CD4-positive, alpha-beta T cell treated with Interleukin-4 for 1 hour (primary cell): ENCODE measurements around the gene SLC11A1.
A peak's percentile ranks its signal among the peaks of the same experiment; 100 is the strongest.

Experiments used
- DNase-seq, 2 donors: peaks; one replicate each; pipeline ENCODE4 v3.0.0-alpha.2; 2020 to 2022

SLC11A1 gene

DNA sequence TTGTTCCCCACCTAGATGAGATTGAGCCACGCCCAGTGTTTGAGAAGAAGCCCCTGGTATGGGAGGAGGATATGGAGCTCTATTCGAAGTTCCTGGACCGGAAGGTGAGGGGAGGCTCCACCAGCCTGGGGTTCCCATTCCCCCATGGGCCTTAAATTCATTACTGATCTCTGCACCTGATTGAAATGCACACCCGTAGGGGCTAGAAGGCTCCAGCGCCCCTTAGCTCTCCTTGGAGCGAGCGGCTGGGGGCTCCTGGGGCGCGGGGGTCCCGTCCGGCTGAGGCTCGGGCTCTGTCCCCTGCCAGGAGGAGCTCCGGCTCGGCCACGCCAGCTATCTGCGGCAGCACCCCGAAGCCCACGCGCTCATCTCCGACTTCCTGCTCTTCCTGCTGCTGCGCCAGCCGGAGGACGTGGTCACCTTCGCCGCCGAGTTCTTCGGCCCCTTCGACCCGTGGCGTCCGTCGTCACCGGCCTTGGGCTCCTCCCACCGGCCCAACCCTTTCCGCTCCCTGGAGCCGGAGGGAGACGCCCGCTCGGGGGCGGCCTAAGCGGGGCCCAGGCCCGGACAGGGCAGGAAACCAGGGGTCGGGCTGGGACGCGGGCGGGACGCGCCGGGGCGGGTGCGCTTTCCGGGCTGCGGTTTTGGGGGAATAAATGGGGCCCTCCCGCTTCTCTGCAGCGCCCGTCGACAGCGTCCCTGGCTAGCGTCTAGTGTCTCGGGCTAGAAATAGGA lies 14.5 kb upstream of the SLC11A1 start:
- DNase-seq: peak; percentile 80 to 86

DNA sequence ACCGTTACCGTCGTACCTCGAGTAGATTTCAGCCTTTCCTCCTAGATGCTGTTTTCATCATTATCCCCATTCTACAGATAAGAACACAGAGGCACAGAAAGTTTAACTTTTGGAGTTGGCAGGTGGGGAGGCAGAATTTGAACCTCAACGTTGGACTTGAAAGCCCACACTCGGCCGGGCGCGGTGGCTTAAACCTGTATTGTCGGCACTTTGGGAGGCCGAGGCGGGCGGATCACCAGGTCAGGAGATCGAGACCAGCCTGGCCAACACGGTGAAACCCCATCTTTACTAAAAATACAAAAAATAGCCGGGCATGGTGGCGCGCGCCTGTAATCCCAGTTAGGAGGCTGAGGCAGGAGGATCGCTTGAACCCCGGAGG lies 13.9 kb upstream of the SLC11A1 start:
- no peak for DNase-seq

DNA sequence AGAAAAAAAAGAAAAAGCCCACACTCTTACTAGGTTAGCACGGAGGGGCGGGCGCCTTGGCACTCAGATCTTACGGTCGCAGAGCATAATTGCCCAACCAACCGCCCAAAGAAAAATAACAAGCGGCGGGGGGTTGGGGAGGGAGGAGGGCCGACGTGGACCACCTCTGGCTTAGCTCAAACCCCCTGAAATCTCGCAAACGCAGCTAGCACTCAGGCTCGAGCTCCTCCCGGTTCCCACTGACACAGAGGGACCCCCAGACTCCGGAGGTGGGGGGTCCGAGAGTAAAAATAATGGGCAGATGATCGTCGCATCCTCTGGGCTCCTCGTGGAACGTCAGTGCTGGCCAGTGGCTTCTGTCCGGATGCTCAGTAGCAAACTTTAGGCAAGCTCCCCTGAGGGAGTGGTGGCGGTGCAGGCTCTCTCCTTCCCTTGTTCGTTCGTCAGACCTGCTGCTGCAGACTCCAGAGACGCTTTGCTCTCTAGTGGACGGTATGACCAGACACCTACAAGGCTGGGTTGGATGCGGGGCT lies 13.4 kb upstream of the SLC11A1 start:
- peak in 1 of 2 donors; percentile 43 for DNase-seq

DNA sequence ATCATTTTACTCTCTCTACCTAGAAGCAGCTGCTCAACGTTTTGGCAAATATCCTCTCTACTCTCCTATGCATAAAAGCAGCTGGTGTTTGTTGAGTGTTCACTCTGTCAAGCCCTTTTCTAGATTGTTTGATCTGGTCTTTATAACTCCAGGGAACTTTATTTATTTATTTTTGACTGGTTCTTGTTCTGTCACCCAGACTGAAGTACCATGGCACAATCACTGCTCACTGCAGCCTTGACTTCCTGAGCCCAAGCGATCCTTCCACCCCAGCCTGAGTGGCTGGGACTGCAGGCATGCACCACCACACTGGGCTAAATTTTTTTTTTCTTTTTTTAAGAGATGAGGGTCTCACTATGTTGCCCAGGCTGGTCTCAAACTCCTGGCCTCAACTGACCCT lies 12.7 kb upstream of the SLC11A1 start:
- no peak for DNase-seq

DNA sequence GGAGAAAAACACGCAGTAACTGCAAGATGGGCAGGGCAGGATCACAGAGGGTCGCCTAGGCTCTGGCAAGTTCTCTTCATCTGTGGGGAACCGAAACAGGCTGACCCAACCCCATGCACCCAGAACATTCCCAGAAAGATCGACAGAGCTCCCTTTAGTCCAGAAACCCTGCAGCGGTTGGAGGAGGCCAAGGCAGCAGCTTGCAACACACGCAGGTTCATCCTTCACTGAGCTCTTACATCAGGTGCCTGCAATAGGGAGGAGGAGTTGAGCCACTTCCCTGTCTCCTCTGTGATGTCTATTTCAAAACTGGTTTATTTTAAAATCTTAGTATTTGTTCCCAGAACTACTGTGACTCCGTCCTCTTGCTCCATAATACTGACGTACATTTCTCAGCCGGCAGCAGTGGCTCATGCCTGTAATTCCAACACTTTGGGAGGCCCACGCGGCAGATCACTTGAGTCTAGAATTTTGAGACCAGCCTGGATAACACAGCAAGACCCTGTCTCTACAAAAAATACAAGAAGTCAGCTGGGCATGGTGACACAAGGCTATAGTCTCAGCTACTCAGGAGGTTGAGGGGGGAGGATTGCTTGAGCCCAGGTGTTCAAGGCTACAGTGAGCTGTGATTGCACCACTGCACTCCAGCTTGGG lies 11.5 kb upstream of the SLC11A1 start:
- DNase-seq: peak in 1 of 2 donors; percentile 70

DNA sequence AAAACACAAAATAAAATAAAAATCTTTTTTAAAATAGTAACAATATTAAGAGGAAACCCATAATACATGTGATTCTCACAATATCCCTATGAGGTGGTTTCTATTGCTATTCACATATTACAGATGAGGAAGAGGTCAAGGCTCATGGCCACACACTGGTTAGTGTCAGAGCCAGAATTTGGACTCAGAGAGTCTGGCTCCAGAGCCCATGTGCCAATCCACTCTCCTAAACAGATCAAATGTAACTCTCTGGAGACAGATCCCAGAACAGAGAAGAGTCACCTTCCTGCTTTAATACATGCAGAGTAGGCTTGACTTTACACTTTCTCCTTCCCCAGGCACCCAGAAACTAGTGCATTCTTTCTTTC lies 10.1 kb upstream of the SLC11A1 start:
- no peak for DNase-seq

DNA sequence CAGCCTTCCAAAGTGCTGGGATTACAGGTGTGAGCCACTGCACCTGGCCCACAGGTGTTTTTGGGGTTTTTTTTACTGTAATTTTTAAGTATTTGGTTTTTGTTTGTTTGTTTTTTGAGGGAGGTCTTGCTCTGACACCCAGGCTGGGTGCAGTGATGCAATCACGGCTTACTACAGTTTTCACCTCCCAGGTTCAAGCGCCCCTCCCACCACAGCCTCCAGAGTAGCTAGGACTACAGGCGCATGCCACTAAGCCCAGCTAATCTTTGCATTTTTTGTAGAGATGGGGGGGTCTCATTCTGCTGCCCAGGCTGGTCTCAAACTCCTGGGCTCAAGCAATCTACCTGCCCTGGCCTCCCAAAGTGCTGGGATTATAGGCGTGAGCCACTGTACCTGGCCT lies 7.3 kb upstream of the SLC11A1 start:
- no peak for DNase-seq

DNA sequence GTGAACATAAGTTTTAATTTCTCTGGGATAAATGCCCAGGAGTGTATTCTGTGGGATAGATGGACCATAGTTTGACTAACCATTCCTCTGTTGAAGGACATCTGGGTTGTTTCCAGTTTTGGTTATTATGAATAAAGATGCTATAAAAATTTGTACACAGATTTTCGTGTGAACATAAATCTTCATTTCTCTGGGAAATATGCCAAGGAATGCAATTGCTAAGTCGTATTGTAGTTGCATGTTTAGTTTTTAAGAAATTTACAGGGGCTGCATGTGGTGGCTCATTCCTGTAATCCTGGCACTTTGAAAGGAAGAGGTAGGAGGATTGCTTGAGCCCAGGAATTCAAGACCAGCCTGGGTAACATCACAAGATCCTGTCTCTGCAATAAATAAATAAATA lies 6.9 kb upstream of the SLC11A1 start:
- no peak for DNase-seq

DNA sequence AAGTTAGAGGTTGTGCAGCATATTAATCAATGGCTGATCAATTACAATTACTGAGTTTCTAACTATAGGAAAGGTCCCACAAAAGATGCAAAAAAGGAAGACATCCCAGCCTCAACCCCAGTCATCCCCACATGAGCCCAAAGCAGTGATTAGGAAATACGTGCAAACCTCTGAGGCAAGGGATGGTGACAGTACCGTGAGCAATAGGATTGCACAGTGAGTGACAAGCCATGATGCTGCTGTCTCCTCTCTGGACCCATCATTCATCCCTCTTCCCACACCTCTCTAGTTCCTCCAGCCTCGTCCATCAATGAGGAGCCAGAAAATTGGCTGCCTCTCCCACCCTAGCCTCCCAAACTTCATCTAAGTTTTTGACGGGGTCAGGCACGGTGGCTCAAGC lies 4.0 kb upstream of the SLC11A1 start:
- DNase-seq: peak in 1 of 2 donors; percentile 66

DNA sequence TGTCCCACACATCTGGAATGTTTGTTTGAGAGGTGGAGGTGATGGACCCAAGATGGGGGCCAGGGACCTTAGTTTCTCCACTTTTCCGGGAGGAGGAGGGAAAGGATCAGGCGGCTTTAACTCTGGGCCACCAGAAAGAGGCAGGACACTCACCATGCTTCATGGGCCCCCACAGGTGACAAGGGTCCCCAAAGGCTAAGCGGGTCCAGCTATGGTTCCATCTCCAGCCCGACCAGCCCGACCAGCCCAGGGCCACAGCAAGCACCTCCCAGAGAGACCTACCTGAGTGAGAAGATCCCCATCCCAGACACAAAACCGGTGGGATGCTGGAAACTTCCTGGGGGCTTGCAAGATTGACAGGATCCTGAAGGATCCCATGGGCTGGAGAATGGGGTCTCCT lies 712 bp downstream of the SLC11A1 start:
- no peak for DNase-seq

DNA sequence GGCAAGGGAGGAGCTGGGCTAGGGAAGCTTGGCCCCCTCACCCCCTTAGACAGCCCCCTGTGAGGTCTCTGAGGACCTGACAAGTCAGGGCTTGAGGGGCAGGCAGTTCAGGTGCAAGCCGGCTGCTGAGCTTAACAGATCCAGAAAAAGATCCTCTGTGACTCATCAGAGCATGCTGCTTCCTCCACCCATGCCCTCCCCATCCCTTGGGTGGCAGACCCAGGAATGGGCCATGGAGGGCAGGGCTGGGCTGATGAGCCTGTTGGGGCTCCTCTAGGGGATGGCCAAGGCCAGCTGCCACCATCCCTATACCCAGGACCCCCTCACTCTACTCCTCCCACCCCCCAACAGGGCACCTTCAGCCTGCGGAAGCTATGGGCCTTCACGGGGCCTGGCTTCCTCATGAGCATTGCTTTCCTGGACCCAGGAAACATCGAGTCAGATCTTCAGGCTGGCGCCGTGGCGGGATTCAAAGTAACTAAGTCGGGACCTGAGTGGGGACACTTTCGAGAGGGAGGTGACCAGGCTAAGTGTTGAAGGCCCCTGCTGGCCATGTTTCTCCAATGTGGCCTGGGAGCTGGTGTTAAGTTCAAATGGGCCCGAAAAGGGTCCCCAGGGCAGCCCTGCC lies 1.9 kb downstream of the SLC11A1 start:
- DNase-seq: no peak

DNA sequence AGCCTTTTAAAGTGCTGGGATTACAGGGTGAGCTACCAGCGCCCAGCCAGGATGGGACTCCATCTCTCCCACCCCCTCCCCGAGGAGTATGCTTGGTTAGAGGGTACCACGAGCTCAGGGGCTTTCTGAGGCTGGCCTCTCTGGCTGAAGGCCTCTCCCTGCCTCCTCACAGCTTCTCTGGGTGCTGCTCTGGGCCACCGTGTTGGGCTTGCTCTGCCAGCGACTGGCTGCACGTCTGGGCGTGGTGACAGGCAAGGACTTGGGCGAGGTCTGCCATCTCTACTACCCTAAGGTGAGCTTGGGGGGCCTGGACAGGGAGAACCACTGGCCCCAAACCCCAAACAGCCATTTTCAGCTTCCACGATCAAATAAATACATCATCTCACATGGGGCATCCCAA lies 2.9 kb downstream of the SLC11A1 start:
- no peak for DNase-seq

DNA sequence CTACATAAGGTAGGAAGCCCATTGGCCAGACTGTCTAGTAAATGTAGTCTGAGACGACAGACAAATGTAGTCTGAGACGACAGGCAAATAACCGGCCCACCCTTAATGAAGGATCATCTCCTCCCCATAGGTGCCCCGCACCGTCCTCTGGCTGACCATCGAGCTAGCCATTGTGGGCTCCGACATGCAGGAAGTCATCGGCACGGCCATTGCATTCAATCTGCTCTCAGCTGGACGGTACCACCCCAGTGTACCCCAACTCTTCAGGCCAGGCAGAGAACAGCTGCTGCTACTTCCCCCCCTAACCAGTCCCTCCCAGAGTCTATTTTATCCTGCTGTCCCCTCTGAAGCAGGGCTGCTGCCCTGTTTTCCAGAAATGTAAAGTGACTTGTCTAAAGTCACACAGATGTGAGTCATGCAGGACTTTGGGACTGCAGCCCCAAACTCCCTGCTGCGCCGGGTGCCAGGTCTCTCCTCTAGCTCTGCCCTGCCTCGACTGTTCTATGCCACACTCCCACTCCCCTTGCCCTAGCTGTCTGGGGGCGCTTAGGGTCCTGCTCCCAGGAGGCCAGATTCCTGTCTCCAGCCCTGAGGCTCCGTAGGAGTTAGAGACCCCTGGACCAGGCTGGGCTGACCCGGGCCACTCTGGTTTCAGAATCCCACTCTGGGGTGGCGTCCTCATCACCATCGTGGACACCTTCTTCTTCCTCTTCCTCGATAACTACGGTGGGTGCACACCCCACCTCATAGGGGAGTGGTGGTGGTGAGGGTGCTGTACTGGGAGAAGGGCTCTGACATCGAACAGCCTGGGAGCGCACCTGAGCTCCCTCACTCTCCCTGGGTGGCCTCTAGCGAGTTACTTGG lies 4.7 kb downstream of the SLC11A1 start:
- DNase-seq: no peak

DNA sequence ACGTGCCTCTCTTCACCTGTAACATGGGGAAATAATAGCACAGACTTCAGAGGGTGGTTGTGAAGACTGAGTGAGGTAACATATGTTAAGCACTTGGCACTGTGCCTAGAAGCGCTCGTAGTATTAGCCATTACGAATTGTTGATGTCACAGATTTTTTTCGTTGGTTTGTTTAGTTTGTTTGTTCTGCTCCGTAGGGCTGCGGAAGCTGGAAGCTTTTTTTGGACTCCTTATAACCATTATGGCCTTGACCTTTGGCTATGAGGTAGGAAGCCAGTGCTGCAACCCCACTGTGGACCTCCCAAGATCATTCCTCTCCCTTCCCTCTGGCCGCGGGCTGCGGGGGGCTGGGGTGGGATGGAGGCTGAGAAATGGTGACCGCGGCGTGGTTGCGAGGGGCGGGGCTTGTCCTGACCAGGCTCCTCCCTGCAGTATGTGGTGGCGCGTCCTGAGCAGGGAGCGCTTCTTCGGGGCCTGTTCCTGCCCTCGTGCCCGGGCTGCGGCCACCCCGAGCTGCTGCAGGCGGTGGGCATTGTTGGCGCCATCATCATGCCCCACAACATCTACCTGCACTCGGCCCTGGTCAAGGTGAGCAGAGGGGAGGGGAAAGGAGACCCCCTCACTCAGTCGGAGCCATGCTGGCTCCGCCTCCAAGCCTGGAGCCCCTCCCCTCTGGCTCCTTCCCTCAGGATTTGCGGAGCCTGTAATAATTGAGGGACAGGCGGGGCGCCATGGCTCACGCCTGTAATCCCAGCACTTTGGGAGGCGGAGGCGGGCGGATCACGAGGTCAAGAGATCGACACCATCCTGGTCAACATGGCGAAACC lies 5.5 kb downstream of the SLC11A1 start:
- DNase-seq: peak in 1 of 2 donors; percentile 47

DNA sequence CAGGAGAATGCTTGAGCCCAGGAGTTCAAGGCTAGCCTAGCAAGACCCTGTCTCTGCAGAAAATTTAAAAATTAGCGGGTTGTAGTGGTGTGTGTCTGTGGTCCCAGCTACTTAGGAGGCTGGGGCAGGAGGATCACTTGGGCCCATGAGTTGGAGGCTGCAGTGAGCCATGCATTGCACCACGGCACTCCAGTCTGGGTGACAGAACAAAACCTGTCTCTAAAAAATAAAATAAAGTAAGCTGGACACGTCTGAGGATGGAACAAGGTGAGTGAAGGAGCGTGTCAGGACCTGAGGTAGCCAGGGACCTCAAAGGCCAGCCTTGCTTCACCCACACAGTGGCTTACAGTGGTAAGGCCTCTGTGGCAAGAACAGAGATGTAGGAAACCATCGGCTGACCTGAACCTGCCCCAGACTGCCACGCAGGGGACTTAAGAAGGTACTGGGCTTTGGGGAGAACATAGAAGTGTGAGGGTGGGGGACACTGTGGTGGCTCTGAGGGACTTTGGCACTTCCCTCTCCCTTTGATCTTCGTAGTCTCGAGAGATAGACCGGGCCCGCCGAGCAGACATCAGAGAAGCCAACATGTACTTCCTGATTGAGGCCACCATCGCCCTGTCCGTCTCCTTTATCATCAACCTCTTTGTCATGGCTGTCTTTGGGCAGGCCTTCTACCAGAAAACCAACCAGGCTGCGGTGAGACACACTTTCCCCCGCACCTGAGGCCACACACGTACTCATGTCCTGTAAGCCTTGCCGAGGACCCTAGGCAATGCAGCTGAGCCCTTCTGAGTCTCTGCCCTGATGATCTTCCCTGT lies 7.5 kb downstream of the SLC11A1 start:
- DNase-seq: no peak

DNA sequence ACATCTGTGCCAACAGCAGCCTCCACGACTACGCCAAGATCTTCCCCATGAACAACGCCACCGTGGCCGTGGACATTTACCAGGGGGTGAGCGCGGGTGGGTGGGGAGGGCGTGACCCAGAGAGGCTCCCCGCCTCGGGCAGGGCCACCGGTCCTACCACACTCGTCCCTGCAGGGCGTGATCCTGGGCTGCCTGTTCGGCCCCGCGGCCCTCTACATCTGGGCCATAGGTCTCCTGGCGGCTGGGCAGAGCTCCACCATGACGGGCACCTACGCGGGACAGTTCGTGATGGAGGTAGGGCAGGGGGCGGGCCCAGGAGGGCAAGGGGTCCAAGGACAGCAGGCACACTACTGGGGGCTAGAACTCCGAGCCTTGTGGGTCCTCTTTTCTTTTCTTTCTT lies 9.1 kb downstream of the SLC11A1 start:
- no peak for DNase-seq

DNA sequence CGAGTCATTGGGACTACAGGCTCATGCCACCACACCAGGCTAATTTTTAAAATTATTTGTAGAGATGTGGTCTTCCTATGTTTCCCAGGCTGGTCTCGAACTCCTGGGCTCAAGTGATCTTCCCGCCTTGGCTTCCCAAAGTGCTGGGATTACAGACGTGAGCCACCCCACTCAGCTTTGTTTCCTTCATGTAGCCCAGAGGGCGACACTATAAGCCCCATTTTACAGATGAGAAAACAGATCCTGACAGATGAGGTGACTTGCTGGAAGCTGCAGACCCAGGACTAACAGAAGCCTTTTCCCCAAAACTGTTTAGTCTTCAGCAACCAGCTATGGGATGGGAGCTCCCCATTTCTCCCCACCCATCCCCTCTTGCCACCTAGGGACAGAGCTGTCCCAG lies 10.4 kb downstream of the SLC11A1 start:
- DNase-seq: no peak

DNA sequence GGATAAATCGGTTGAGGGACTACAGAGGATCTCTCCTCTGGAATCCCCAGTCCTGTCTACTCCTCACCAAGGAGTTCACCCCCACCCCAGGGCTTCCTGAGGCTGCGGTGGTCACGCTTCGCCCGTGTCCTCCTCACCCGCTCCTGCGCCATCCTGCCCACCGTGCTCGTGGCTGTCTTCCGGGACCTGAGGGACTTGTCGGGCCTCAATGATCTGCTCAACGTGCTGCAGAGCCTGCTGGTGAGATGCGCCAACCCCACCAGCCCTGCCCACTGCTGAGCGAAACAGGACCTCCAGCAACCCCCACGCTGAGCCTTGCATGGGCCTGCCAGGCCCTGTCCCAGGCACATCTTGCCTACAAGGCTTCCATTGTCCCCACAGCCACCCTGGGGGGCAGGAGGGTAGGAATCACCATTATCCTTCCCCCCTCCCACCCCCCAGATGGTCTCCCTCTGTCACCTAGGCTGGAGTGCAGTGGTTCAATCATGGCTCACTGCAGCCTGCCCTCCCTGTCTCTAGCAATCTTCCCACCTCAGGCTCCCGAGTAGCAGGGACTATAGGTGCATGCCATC lies 10.9 kb downstream of the SLC11A1 start:
- DNase-seq: no peak

DNA sequence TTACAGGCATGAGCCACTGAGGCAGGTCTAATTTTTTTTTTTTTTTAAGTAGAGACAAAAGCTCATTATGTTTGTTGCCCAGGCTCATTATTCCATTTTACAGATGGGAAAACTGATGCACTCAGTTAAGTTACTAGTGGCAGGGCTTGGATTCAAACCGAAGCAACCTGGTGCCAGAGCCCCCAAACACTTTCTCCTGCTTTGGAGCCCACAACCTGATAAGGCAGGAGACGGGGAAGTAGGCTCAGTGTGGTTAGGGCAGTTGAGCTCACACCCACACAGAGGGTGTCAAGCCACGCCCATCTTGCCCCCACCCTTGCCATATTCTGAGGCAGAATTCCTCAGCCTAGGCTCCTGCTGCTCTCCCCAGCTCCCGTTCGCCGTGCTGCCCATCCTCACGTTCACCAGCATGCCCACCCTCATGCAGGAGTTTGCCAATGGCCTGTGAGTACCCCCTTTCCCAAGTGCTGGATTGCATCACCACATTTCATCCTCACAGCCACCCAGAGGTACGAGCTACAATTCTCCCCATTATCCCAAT lies 11.7 kb downstream of the SLC11A1 start:
- peak; percentile 42 to 44 for DNase-seq

DNA sequence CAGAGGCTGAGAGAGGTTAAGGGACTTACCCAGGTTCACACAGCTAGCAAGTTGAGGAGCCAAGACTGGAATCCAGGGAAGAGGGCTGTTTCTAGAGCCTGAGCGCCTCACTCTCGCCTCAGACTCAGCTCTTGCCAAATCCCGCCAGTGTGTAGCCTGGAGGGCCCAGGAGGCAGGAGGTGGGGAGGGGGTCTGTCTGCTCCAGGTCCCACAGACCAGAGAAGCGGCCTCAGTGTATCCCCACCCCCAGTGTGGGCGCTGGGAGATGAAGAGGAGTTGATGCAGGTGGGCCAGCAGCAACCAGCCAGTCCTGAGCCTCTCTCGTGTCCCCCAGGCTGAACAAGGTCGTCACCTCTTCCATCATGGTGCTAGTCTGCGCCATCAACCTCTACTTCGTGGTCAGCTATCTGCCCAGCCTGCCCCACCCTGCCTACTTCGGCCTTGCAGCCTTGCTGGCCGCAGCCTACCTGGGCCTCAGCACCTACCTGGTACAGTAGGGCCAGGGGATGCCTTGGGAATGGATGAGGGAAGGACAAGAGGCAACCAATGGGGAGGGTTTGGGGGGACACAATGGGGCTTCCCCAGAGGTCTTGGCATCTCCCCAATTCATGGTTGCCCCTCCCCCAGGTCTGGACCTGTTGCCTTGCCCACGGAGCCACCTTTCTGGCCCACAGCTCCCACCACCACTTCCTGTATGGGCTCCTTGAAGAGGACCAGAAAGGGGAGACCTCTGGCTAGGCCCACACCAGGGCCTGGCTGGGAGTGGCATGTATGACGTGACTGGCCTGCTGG lies 12.4 kb downstream of the SLC11A1 start:
- DNase-seq: no peak
